ENCODE results near the gene SLC6A19.

- no peak for TF ChIP-seq POLR2A (IDR thresholded peaks at IDR 0.05)
- TF ChIP-seq CTCF (IDR thresholded peaks at IDR 0.05) = no peak
These were observed 23.7 kb downstream of the SLC6A19 start, which contains the start of gene SLC6A18 for GRCh38 chr5:1225081-1225480.

Measured in prostate gland (tissue), 2 donors.